Stomach (tissue), 9 donors: ENCODE data around the gene MYCBP2. TPM values are rescaled to one million over a fixed set of nuclear protein-coding genes. Genes with fewer than 3 reads are reported as not detected.

Experiments
- DNase-seq, 2 donors: peaks; one replicate each; pipeline versions ENCODE4 v3.0.0 to v3.0.0-alpha.2; 2013 to 2019
- H3K27ac ChIP-seq, 5 donors: fragments of 200-600 bp in 4 of 5; sonication (generic) in 4 of 5; one replicate each; pipeline ENCODE4 v1.5.1; 2013 to 2019; ENCODE audit warnings: mild to moderate bottlenecking in 1 of 5, moderate library complexity in 1 of 5
- H3K27me3 ChIP-seq, 3 donors: fragments of 200-600 bp; sonication (generic); one replicate each; pipeline ENCODE4 v1.5.1; 2017 to 2019; ENCODE audit warnings: mixed run types in 1 of 3
- H3K36me3 ChIP-seq, 4 donors: fragments of 200-600 bp; sonication (generic); 1 replicate in 3 of 4; 2 replicates in 1 of 4; pipeline ENCODE4 v1.5.1; 2016 to 2019
- H3K4me1 ChIP-seq, 4 donors: fragments of 200-600 bp; sonication (generic); one replicate each; pipeline ENCODE4 v1.5.1; 2016 to 2019
- H3K4me3 ChIP-seq, 4 donors: fragments of 200-600 bp; sonication (generic) in 3 of 4; one replicate each; pipeline ENCODE4 v1.5.1; 2016 to 2019; ENCODE audit warnings: mild to moderate bottlenecking in 1 of 4
- H3K9me3 ChIP-seq, 4 donors: fragments of 200-600 bp; sonication (generic); one replicate each; pipeline ENCODE4 v1.5.1; 2016 to 2019
- EP300 ChIP-seq: sonication (generic); formaldehyde crosslinking; IDR thresholded peaks from one replicate; pipeline ENCODE4 v1.6.1; 2017; ENCODE audit warnings: antibody characterized with exemption
- POLR2A ChIP-seq, 4 donors: fragments of 450-650 bp; IDR thresholded peaks; one replicate each; pipeline ENCODE4 v1.6.1; 2016; ENCODE audit warnings: antibody characterized with exemption in 4 of 4, control low read depth in 2 of 4, mild to moderate bottlenecking in 1 of 4, moderate library complexity in 1 of 4
- POLR2AphosphoS5 ChIP-seq, 3 donors: sonication (generic); formaldehyde crosslinking; IDR thresholded peaks; one replicate each; pipeline ENCODE4 v1.6.1; 2016; ENCODE audit warnings: antibody characterized with exemption in 3 of 3
- WGBS, 5 donors: extraction: QIAGEN DNeasy Blood & Tissue Kit in 3 of 5; methylation state at CpG; one replicate each; pipeline versions ENCODE4 v1.1.5 to v1.1.7; 2013 to 2018; 5-methylcytosine and 5-hydroxymethylcytosine counted together
- intact Hi-C: fragments of 100-400 bp; cut with DNase I; formaldehyde crosslinking; loops from one replicate; pipeline ENCODE4 v1.15.1; 2023; ENCODE audit warnings: low total_unique reads
- polyA plus RNA-seq, 3 donors: library from polyadenylated mRNA; stranded (reverse); fragments of 200-250 nt; gene quantifications; one replicate each; pipeline ENCODE4 v1.2.3, GENCODE V29; 2013
- total RNA-seq, 5 donors: library from RNA; depleted of rRNA; stranded (reverse); fragments of >200 nt; gene quantifications; one replicate each; pipeline versions ENCODE4 v1.1.0 to v1.2.3, GENCODE V29; 2014 to 2016
- TF ChIP-seq, protein P1 (sequence below), 7 experiments: fragments of 450-650 bp in 4 of 7; fragments of 200-600 bp in 3 of 7; sonication (generic) in 3 of 7; IDR thresholded peaks; one replicate each; pipeline ENCODE4 v1.5.1; 2016 to 2019; ENCODE audit warnings: antibody characterized with exemption in 7 of 7, control low read depth in 2 of 7, mild to moderate bottlenecking in 1 of 7
- donor health status: healthy with polysubstance abuse.
- donor health status: Bipolar disorder and iron deficiency.
- donor health status: healthy.

Gene MYCBP2
- total and polyA plus RNA-seq, 8 donors = 15.6 to 194 (median 70.4) TPM

DNA sequence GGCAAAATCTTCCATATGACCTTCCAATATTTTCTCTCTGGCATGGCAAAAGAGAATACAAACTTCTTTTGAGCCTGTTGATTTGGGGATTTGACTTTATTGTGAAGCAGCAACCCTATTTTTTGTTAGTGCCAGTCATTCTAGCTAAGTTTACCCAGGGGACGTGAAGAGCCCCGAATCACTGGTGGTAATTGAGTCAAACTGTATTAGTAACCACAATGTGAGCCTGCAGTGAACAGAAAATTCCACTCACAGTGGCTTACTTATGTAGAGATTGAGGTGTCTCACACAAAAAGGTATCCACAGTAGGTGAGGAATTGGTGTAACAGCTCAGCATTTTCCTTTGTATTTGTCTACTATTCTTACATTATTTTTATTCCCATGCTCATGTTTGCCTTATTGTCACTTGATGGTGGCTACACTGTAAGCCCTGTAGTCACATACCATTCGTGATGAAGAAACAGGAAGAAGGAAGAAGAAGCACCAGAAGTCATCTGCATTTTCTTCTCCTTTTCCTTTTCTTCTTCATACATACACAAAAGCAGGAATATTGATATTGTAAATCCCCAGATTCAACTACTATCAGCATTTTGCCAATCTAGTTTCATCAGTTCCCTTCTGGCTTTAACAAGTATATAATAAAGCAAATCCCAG lies 33.3 kb upstream of the MYCBP2 start:
- no peak for DNase-seq
- H3K9me3 ChIP-seq = no peaks in the 10 kb centered on the region
- H3K36me3 ChIP-seq = no peaks in the 10 kb centered on the region
- no peaks in the 10 kb centered on the region for H3K4me1 ChIP-seq
- intact Hi-C loops = loop anchor here (10.0 kb wide), 1 partner anchor 65 kb away; no protein-coding TSS in a partner anchor
- WGBS, 5 donors = 69 to 80% (median 74%) methylated on average over 3 of the region's 3 CpGs
- H3K27ac ChIP-seq = no peak overlapping the region
- no peaks in the 10 kb centered on the region for H3K27me3 ChIP-seq
- no peak for TF ChIP-seq POLR2AphosphoS5 (IDR thresholded peaks at IDR 0.05)
- no peak for TF ChIP-seq EP300
- TF ChIP-seq, protein P1, sequence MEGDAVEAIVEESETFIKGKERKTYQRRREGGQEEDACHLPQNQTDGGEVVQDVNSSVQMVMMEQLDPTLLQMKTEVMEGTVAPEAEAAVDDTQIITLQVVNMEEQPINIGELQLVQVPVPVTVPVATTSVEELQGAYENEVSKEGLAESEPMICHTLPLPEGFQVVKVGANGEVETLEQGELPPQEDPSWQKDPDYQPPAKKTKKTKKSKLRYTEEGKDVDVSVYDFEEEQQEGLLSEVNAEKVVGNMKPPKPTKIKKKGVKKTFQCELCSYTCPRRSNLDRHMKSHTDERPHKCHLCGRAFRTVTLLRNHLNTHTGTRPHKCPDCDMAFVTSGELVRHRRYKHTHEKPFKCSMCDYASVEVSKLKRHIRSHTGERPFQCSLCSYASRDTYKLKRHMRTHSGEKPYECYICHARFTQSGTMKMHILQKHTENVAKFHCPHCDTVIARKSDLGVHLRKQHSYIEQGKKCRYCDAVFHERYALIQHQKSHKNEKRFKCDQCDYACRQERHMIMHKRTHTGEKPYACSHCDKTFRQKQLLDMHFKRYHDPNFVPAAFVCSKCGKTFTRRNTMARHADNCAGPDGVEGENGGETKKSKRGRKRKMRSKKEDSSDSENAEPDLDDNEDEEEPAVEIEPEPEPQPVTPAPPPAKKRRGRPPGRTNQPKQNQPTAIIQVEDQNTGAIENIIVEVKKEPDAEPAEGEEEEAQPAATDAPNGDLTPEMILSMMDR (IDR thresholded peaks at IDR 0.05) = no peak
- no peak for TF ChIP-seq POLR2A (IDR thresholded peaks at IDR 0.05)
- no peak overlapping the region for H3K4me3 ChIP-seq

DNA sequence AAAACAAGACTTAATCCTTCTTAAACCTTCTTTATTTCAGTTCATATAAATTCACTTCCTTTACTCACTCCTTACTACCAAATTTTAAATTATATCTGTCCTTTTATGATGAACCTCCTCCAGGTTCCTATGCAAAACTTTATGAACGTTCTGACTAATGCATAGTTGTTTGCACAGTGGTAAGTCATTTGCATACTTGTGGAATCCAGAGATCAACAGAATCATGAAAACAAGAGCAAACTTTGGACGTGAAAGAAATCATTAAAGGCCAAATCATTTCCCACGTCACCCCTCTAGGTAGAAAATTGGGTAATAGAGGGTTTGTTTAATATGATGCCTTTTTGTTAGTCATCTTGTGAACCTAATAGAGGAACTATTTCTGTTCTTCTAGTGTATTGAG lies 32.3 kb upstream of the MYCBP2 start:
- Histone ChIP-seq H3K36me3 (no peaks in the 10 kb centered on the region), H3K4me3 (no peak overlapping the region), H3K27ac (no peak overlapping the region), H3K9me3 (no peaks in the 10 kb centered on the region), H3K27me3 (no peaks in the 10 kb centered on the region), H3K4me1 (no peaks in the 10 kb centered on the region)
- intact Hi-C loops = no loop called here
- no peak for DNase-seq
- WGBS, 5 donors = 51 to 66% (median 55%) methylated on average over 3 of the region's 3 CpGs
- TF ChIP-seq EP300 = no peak
- TF ChIP-seq POLR2AphosphoS5 (IDR thresholded peaks at IDR 0.05) = no peak
- no peak for TF ChIP-seq POLR2A (IDR thresholded peaks at IDR 0.05)
- TF ChIP-seq, protein P1 (IDR thresholded peaks at IDR 0.05) = no peak

DNA sequence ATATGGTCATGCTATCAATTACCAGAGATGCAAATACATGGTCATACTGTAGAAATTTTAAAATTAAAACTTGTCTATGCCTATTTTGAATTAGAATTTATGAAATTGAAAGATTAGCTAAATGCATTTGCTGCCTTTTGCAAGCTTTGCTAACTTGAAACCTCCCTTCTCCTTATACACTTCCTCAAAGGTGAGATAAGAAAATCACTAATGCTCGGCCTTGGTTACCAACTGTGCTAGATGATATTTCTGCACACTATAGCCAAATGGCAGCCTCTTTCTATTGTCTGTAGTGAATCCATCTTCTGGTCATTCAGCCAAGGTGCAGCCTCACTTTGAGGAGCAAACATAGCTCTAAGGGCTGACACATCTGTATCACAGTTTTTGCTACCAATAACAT lies 31.1 kb upstream of the MYCBP2 start:
- no peaks in the 10 kb centered on the region for H3K36me3 ChIP-seq
- intact Hi-C loops = no loop called here
- H3K9me3 ChIP-seq = no peaks in the 10 kb centered on the region
- no peaks in the 10 kb centered on the region for H3K4me1 ChIP-seq
- TF ChIP-seq POLR2A (IDR thresholded peaks at IDR 0.05) = no peak
- TF ChIP-seq, protein P1 (IDR thresholded peaks at IDR 0.05) = no peak
- no peak for TF ChIP-seq POLR2AphosphoS5 (IDR thresholded peaks at IDR 0.05)
- TF ChIP-seq EP300 = no peak
- DNase-seq = no peak
- no peak overlapping the region for H3K27ac ChIP-seq
- no peaks in the 10 kb centered on the region for H3K27me3 ChIP-seq
- 30 to 50% (median 48%) methylated on average over 1 of the region's 1 CpG for WGBS, 5 donors
- no peak overlapping the region for H3K4me3 ChIP-seq

DNA sequence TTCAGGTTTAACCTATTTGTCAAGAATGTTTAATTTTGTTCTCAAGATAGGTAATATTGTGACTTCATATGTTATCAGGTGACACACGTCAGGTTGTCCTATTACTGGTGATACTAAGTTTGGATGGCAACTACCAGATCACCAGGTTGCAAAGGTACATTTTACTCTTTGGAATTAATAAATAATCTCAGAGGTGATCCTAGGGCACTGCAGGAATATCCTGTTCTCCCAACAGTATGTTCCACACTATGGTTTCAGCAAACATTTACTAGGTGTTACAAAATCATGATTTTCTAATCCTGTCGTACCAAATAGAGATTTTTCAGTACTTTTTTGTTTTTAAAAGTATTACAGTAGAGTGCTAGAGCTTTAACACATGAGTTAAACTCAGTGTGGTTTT lies 29.3 kb upstream of the MYCBP2 start:
- H3K4me1 ChIP-seq = no peaks in the 10 kb centered on the region
- no peaks in the 10 kb centered on the region for H3K36me3 ChIP-seq
- H3K9me3 ChIP-seq = no peaks in the 10 kb centered on the region
- H3K27me3 ChIP-seq = no peaks in the 10 kb centered on the region
- H3K4me3 ChIP-seq = no peak overlapping the region
- WGBS, 5 donors = 40 to 59% (median 52%) methylated on average over 2 of the region's 2 CpGs
- intact Hi-C loops = no loop called here
- TF ChIP-seq POLR2AphosphoS5 (IDR thresholded peaks at IDR 0.05) (no peak), POLR2A (IDR thresholded peaks at IDR 0.05) (no peak), EP300 (no peak)
- no peak overlapping the region for H3K27ac ChIP-seq
- no peak for DNase-seq

DNA sequence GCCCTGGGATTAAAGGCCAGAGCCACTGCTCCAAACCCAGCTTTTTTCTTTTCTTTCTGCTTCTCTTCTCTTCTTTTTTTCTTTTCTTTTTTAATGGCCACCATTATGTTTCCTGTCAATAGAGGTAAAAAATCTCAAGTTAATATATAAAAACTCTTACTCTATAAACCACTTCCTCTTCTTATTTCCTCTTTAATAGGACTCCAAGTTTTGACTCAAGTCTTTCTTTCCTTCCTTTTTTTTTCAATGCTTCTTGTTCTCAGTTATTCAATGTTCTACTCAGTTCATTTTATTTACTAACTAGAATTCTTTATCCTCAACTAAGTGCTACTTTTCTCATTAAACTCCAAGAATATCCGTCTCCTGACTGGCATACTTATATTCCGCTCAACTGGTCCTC lies 27.1 kb upstream of the MYCBP2 start:
- Histone ChIP-seq H3K4me1 (no peaks in the 10 kb centered on the region), H3K27ac (no peak overlapping the region), H3K9me3 (no peaks in the 10 kb centered on the region), H3K36me3 (no peaks in the 10 kb centered on the region), H3K27me3 (no peaks in the 10 kb centered on the region), H3K4me3 (no peak overlapping the region)
- intact Hi-C loops = no loop called here
- 86 to 97% (median 93%) methylated on average over 2 of the region's 2 CpGs for WGBS, 5 donors
- TF ChIP-seq POLR2AphosphoS5 (IDR thresholded peaks at IDR 0.05) (no peak), POLR2A (IDR thresholded peaks at IDR 0.05) (no peak), EP300 (no peak)
- TF ChIP-seq, protein P1 (IDR thresholded peaks at IDR 0.05) = no peak
- DNase-seq = no peak
